NCI-H1694 (cell line): Measurements from ENCODE around the gene THAP4.

Experiments used
- DNase-seq: peaks from one replicate; lab custom pipeline; 2025; lab: John Stamatoyannopoulos, UW

The THAP4 gene

GRCh38 chr2:241547781-241548450 is 89.0 kb downstream of the THAP4 start:
- no peak for DNase-seq

DNA sequence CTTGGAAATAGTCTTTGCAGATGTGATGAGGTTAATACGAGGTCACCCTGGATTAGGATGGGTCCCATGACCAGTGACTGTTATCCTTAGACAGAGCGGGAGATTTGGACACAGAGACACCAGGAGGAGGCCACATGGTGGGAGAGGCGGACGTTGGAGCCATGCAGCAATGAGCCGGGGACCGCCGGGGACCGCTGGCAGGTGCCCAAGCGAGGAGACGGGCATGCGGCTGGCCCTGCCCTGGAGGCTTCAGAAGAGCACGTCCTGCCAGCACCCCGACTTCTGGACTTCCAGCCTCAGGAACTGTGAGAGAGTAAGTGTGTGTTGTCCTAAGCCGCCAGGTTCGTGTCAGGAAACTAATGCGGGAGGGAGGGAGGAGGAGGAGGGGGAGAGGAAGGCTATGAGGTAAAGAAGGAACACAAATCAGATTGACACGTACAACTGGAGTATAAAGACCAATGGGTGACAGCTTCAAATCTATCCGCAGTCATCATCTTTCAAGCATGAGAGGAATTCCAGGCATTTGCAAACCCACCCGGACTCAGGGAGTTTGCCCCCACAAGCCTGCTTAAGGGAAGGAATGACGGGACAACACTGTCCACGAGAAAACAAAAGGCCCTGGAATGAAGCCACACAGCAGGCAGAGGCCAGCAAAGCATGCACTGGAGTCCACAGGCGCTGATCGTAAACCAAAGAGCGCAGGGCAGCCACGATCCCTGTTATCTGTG is 90.0 kb downstream of the THAP4 start:
- DNase-seq: no peak

GRCh38 chr2:241545523-241546473 is 91.2 kb downstream of the THAP4 start:
- no peak for DNase-seq

GRCh38 chr2:241545106-241545505 is 91.9 kb downstream of the THAP4 start:
- DNase-seq: no peak

GRCh38 chr2:241542278-241542605 is 94.7 kb downstream of the THAP4 start:
- no peak for DNase-seq

GRCh38 chr2:241541564-241542277 is 95.2 kb downstream of the THAP4 start:
- no peak for DNase-seq

- no peak for DNase-seq
These were observed 96.0 kb downstream of the THAP4 start for GRCh38 chr2:241540771-241541561.

DNA sequence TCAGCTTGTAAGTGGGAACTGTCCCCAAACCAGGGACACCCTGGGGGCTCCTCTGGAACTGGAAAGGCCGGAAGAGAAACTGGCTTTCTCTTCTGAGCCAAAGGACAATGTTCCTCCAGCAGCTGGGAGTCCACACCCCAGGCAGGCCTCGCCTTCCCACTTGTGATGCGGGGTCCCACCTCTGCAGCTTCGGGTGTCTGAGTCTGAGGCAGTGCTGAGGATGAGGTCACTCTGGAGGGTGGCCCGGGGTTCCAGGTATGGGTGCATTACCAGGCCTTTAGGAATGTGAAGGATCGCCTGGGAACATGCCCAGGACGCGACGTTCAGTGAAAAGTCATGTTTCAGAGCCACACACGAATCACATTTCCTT is 96.6 kb downstream of the THAP4 start:
- no peak for DNase-seq

GRCh38 chr2:241539616-241540374 is 97.2 kb downstream of the THAP4 start:
- no peak for DNase-seq

GRCh38 chr2:241538838-241539615 is 97.9 kb downstream of the THAP4 start:
- DNase-seq: no peak

- DNase-seq: no peak
These were observed 100.9 kb downstream of the THAP4 start for GRCh38 chr2:241535871-241536655.

DNA sequence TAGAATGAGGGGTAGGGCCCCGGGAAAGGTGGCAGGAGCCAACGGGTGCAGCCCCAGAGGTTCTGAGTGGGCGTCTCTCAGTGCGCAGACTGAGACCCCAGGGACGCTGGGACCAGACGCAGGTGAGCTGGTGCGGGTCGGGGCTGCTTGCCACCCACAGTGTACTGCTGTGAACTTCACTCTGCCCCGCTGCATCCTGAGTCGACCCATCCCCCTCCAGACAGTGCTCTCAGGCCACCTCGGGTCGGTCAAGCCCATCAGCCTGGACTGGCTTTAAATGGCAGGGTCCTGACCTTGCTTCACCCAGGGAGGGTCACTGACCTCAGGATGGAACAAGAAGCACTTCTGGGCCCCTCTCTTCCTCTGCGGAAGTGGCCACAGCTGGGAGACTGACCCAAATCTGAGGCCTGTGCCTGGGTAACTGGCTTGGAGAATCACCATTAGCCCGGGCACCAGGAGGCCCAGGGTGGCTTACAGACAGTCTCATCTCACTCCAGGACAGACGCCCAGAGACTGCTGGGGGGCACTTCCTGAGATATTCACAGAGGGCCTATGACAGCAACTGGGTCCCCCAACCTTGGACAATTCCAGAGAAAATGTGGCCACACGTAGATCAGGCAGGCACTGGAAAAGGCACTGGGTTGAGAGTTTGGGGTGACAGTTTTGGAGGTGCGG is 102.1 kb downstream of the THAP4 start:
- DNase-seq: no peak
